Measurements from ENCODE around the gene SLBP.

The SLBP gene

DNA sequence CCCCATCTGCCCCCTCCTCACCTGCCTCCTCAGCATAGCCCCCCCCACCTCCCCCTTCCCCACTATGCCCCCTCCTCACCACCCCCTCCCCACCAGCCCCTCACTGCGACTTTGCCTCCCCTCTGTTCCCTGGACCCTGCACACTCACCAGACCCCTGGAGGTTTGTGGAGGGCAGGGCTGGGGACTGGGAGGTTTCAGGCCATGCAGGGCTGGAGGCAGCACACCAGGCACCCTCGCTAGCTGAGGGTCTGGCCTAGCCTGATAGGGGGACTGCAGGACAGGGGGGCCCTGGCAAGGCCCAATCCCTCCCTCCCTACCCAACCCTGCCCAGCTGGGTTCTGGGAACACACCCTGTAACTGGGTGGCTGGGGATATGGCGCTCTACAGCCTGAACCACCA, 37.3 kb upstream of the SLBP start:
- no peak for DNase-seq (ENCODE audit: low read depth in 4 of 4, low spot score in 1 of 4)

DNA sequence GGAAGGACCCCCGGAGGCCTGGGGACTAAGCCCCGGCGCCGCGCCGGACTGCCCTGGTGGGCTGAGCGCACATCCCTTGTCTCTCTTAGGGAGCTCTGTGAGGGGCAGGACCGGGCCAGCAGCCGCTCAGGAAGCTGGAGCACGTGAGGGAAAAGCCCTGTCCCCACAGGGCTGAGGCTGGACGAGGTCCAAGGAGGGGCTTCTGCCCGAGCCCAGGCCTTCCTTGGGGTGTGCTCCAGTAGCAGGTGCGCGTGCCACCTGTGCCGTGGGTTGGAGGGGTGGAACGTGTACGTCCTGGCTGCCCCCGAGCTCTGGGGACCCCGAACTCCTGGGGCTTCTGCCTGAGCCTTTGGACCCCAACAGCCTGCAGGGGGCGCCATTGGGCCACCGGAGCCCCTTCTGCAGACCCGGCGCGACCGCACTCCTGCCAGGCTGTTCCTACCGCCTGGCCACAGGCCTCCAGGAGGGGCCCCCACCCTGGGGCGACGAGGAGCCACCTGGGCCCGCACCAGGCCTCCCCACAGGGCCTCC, 36.4 kb upstream of the SLBP start:
- DNase-seq (ENCODE audit: low read depth in 4 of 4, low spot score in 1 of 4) = peak; percentile 69 to 77 (median 73)

DNA sequence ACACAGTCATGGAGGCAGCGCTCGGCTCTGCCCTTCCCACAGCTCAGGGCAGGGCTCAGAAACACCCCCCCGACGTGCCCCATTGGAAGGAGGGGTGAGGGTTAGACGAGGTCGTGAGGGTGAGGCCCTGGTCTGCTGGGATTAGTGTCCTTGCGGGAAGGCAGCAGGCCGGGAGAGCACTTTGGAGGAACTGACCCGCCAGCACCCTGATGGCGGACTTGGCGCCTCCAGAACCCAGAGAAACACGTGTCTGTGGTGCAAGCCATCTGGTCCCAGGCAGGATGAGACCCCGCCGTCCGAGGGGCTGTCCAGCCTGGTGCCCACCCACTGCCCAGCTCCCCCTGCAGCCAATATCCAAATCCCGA, 35.5 kb upstream of the SLBP start:
- DNase-seq (ENCODE audit: low read depth in 4 of 4, low spot score in 1 of 4) = no peak

DNA sequence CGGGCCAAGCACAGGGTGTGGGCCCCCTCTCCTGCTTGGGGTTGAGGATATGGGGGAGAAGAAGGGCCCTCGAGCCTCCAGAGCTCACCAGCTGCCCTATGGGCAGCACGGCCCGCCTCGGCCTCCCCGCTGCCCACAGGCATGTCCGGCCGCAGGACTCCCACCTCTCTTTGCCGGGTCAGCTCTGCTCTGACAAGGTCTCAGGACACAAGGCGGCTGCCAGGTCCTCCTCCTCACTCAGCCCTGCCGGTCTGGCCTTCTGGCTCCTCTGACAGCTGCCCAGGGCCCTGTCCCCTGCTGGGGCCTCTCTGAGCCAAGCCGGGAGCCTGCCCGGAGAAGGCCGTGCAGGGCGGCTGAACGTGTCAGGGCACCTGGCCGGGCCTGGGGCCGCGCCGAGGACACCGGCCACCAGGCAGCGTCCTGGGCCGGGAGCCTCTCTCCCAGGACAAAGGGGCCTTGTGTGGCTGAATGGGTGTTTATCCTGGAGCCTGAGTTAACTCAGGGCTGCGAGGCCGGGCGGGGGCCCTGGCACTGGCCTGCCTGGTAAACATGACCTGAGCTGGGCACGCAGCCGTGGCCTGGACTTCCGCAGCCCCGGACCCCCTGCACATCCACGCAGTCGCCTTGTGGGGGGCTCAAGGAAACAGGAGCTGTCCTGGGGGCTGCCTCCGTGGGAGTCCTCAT, 34.9 kb upstream of the SLBP start:
- no peak for DNase-seq (ENCODE audit: low read depth in 4 of 4, low spot score in 1 of 4)

DNA sequence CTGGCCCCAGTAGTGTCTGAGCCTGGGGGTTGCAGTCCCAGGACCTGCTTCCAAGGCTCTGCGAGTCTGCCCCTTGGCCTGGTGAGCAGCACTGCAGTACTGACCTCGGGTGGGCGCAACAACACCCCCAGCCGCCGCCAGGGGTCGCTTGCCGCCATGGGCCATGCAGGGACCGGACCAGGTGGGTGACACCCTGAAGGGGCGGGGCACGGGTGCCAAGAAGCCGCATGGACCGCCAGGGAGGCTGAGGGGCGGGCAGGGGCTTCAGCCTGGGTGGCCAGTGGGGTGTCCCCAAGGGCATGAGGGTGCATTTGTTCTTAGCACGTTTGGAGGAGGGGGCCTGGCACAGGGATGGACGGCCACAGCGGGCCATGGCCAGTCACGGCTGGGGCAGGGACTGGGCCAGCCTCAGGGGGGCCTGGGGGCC, 34.2 kb upstream of the SLBP start:
- DNase-seq (ENCODE audit: low read depth in 4 of 4, low spot score in 1 of 4) = peak; percentile 62 to 79 (median 65)

DNA sequence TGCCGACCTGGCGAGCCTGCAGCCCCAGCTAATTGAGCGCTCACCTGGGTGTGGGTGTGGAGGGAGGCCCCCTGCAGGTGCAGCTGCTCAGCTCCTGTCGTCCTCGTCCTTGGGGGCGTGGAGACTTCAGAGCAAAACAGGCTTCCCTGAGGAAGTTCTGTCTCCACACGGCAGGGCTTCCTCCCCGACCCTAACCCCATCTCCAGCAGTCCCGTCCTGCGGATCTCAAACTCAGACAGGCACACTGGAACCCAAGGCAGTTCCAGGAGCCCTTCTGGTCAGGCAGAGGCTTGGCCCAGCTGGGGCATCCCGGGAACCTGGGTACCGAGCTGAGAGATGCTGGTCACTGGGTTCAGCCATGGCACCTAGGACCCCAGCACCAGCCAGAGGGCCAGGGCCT, 33.6 kb upstream of the SLBP start:
- DNase-seq (ENCODE audit: low read depth in 4 of 4, low spot score in 1 of 4) = no peak

DNA sequence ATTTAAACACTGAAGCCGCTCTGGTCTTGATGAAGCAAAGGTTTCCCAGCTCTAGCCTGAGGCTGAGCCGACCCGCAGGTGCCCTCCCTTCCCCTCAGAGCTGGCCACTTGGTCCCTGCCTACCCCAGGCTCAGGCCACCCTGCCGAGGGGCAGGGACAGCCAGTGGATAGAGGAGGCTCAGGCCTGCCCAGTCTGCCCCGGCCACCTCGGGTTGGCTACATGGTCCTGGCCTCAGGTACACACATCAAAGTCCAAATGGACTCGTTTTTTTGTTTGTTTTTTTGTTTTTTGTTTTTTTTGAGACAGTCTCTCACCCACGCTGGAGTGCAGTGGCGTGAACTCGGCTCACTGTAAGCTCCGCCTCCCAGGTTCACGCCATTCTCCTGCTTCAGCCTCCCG, 33.0 kb upstream of the SLBP start:
- no peak for DNase-seq (ENCODE audit: low read depth in 4 of 4, low spot score in 1 of 4)

DNA sequence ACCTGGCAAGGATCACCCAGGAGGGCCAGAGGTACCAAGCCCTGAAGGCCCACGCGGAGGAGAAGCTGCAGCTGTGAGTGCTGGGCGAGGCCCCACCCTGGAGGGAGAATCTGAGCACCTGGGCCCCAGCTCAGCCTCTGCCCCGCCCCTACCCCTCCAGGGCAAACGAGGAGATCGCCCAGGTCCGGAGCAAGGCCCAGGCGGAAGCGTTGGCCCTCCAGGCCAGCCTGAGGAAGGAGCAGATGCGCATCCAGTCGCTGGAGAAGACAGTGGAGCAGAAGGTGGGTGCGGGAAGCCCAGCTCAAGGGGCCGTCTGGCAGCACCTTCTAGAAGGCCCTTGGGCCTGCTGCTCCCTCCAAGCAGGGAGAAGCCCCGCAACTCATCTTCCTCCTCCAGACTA, 32.4 kb upstream of the SLBP start:
- no peak for DNase-seq (ENCODE audit: low read depth in 4 of 4, low spot score in 1 of 4)

DNA sequence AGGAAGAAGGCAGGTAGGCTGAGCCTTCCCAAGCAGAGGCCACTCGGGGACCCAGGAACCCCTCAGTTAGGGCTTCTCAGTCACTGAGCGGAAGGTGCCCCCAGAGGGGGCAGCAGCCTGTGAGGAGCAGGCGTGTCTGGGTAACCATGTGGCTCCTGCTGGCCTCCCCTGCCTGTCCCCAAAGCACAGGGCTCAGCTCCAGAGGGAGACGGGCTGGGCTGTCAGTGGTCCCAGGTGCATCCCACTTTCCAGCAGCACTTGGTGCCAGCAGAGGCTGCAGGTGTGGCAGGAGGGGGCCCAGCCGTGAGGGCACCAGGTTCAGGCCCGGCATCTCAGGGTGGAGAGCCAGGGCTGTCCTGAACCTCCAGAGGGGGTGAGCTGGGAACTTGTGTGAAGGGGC, 31.9 kb upstream of the SLBP start:
- no peak for DNase-seq (ENCODE audit: low read depth in 4 of 4, low spot score in 1 of 4)

DNA sequence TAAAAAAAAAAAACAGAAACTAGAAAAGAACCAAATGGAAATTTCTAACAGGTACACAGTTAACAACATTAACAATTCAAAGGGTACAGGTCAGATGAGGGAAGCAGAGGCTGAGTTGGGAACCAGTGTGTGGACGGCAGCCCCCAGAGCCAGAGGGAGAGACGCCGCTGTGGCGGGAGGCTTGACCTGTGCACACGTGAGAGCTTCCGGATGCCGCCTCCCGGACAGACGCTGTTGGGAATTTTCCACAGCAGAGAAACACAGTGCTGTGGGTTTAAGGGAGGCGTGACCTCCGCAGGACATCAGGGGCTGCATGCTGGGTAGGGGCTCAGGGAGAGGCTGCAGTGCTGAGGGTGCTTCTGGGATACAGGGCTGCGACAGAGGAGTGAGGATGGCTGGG, 31.4 kb upstream of the SLBP start:
- no peak for DNase-seq (ENCODE audit: low read depth in 4 of 4, low spot score in 1 of 4)

DNA sequence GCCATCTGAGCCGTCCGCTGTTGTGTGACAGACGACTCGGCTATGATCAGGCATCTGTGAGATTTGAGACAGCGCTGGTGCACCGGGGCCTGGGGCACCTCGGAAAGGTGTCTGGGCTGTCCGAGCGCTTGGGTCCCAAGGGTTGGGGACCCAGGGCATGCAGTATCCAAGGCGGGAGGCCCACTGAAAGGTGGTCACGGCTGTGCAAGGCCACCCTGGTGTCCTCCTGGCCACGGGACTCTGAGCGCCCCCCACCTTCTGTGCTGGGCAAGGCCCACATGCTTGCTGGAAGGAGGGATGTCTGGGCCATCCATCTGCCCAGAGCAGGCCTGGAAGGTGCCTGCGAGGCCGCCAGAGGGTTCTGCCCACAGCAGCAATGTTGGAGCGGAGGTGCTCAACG, 29.1 kb upstream of the SLBP start:
- no peak for DNase-seq (ENCODE audit: low read depth in 4 of 4, low spot score in 1 of 4)

DNA sequence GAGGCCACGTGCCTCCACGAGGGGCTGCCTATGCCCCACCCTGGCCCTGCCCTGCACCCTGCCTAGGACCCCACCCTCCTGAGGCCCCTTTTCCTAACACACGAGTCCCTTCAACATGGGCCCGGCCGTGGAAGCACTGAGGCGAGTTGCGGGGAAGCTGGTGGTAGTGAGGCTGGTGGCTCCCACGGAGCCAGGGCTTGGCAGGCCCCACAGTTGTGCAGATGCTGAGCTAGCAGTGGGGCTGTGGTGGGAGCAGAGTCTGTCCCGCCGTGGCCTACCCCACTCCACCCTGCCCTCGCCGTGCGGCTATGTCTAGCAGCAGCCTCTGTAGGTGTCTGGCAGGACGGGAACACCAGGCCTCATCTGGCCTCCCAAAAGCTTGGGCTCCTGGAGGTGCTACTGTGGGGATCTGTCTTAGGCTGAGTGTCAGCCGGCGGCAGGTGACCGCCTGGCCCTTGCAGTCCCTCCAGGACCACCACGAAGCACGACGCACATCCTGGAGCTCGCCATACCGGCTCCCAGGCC, 28.0 kb upstream of the SLBP start:
- DNase-seq (ENCODE audit: low read depth in 4 of 4, low spot score in 1 of 4) = no peak

DNA sequence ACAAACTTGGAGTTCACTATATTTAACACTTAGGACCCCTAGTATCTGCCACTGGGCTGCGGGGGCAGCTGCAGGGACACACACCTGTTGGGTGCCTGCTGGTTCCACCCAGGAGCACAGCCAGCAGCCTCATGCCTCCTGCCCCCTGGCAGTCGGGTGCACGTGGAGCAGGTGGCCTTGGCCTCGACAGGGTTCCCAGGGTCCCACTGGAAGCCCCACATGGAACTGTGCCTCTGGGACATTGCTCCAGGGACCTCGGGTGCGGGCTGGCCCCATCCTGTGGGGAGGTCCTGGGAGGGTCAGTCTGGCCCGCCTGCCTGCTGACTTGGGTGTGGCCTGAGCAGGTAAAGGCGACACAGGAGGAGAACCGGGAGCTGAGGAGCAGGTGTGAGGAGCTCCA, 27.2 kb upstream of the SLBP start:
- DNase-seq (ENCODE audit: low read depth in 4 of 4, low spot score in 1 of 4) = no peak

DNA sequence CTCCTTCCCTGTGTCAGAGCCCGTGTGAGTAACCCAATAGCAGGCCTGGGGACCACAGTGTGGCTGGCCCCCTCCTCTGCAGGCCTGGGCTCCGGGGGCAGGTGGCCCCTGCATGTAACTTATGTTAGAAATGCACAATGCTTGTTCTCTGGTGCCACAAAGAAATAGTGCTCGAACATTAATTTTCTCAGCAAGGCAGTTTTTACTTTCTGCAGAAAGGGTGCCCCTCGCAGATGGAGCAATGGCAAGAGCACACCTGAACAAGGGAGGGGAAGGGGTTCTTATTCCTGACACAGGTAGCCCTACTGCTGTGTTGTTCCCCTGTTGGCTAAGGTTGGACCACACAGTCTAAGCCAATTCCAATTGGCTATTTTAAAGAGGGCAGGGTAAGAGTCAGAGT, 26.3 kb upstream of the SLBP start:
- DNase-seq (ENCODE audit: low read depth in 4 of 4, low spot score in 1 of 4) = no peak

DNA sequence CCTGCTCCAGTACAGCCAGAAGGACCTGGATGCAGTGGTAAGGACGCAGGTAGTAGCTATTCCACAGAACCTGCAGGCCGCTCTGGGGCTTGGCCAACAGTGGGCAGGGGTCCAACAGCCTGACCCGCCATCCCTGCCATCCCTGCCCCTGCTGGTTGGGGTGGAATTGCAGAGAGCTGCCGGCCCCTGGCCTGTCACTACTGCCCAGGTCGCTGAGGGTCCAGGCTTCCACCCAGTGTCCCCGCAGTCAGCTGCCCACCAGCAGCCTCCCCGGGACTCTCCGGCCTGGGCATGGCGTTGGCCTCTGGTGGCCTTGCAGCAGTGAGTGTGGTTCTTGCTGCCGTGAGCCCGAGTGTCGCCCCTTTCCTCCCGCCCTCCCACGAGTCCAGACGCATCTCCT, 25.5 kb upstream of the SLBP start:
- no peak for DNase-seq (ENCODE audit: low read depth in 4 of 4, low spot score in 1 of 4)

DNA sequence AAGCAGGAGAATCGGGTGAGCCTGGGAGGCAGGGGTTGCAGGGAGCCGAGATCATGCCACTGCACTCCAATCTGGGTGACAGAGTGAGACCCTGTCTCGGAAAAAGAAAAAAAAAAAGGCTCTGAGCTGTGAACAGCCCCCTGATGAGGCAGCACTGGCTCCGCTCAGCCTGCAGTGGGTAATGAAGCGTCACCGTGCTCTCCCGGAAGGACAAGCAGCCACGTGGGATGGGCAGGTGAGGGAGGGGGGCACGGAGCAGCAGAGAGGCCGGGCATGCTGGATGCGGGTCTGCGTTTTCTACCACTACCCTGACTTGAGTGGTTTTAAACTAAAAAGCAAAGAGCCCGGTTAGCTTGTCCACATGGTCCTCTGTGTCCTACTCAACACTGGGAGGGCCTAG, 24.7 kb upstream of the SLBP start:
- no peak for DNase-seq (ENCODE audit: low read depth in 4 of 4, low spot score in 1 of 4)

DNA sequence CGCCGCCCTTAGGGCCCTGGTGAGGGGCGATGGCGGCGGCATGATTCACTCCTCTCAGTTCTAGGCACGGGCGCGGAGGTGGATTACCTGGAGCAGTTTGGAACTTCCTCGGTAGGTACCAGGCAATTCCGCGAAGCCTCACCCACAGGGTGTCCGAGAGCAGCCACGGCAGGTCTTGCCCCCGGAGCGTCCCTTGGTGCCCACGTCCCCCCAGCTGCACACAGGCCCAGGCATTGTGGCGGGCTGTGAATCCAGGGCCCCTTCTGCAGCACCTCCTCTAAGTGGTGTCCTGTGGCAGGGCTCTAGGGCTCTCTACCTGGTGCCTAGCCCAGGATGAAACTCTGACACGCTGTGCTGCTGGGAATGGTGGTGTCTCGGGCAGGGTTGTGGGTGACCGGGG, 23.1 kb upstream of the SLBP start:
- DNase-seq (ENCODE audit: low read depth in 4 of 4, low spot score in 1 of 4) = no peak

DNA sequence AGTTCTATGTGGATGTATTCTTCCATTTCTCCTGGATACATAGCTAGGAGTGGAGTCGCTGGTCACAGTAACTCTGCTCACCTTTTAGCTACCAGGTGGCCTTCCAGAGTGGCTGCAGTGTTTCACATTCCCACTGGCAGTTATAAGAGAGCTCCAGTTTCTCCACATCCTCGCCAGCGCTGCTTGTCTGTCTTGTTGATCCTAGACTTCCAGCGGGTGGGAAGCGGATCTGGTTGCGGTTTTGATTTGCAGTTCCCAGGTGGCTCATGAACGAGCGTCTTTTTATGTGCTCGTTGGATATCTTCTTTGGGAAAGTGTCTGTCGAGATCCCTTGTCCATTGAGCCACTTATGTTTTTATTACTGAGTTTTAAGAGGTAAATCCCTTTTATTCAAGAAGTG, 20.8 kb upstream of the SLBP start:
- DNase-seq (ENCODE audit: low read depth in 4 of 4, low spot score in 1 of 4) = no peak

DNA sequence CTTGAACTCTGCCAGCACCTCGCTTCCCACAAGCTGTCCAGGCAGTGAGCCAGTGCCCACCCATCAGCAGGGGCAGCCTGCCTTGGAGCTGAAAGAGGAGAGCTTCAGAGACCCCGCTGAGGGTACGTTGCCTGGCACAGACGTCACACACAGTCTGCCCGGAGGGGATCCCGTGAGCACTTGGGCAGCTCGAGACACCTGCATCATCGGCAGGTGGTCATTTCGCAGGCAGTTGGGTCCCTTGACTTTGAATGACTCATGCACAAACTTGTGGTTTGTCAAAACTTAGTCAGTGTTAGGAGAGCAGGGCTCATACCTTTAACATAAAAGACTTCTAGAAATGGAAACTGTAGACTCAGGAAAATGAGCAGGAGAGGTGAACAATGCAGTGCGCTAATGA, 19.1 kb upstream of the SLBP start:
- no peak for DNase-seq (ENCODE audit: low read depth in 4 of 4, low spot score in 1 of 4)

DNA sequence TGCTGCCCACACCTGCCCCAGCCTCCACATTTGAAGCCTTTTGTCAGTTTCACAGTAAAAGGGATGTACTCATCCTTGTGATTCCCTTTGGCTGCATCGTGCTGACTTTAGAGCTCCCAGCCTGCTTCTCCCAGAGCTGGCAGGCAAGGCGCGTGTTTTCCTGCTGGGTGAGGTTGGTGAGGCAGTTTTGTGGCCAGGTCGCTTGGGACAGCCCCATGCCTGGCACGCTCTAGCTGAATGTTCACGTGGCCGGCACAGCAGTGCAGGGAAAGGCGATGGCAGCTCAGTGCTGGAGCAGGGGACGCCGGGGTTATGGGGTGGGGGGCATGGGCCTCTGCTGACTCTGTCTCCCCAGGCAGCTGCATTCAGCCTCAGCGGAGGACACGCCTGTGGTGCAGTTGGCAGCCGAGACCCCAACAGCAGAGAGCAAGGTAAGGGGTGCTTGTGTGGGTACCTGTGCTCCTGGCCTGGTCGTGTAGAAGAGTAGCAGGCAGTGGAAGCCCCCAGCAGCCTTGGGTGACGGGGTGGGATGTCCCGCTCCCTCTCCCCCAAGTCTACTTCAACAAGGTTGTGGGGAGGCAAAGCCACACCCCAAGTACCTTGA, 18.5 kb upstream of the SLBP start:
- DNase-seq (ENCODE audit: low read depth in 4 of 4, low spot score in 1 of 4) = no peak

DNA sequence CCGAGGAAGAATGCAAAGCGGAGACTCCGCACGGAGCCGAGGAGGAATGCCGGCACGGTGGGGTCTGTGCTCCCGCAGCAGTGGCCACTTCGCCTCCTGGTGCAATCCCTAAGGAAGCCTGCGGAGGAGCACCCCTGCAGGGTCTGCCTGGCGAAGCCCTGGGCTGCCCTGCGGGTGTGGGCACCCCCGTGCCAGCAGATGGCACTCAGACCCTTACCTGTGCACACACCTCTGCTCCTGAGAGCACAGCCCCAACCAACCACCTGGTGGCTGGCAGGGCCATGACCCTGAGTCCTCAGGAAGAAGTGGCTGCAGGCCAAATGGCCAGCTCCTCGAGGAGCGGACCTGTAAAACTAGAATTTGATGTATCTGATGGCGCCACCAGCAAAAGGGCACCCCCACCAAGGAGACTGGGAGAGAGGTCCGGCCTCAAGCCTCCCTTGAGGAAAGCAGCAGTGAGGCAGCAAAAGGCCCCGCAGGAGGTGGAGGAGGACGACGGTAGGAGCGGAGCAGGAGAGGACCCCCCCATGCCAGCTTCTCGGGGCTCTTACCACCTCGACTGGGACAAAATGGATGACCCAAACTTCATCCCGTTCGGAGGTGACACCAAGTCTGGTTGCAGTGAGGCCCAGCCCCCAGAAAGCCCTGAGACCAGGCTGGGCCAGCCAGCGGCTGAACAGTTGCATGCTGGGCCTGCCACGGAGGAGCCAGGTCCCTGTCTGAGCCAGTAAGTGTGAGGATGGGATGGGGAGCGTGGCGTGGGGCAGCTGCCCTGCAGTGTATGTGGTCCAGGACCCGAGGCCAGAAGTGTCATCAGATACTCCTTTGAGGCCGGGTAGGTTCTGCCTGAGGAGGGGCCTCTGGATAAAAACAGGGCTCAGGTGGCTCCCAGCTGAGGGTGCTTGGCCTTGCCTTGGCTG, 16.2 kb upstream of the SLBP start:
- no peak for DNase-seq (ENCODE audit: low read depth in 4 of 4, low spot score in 1 of 4)
